Effector memory CD4-positive, alpha-beta T cell (primary cell): ENCODE measurements around the gene DUOXA2.

ENCODE experiments used
- DNase-seq, 3 donors: peaks; one replicate each; pipeline ENCODE4 v3.0.0-alpha.2; 2020
- H3K27ac ChIP-seq: 2 replicates; pipeline ENCODE4 v1.7.0; 2013; ENCODE audit warnings: mild to moderate bottlenecking, low read length, moderate library complexity; ENCODE audit not compliant: insufficient read depth, poor library complexity, severe bottlenecking
- H3K27me3 ChIP-seq: replicated peaks from 2 replicates; pipeline ENCODE4 v1.7.0; 2013; ENCODE audit warnings: mild to moderate bottlenecking, low read length; ENCODE audit not compliant: insufficient read depth, control insufficient read depth, poor library complexity, severe bottlenecking
- H3K36me3 ChIP-seq: 2 replicates; pipeline ENCODE4 v1.7.0; 2013; ENCODE audit warnings: mild to moderate bottlenecking, low read length, moderate library complexity; ENCODE audit not compliant: control insufficient read depth, insufficient read depth
- H3K4me1 ChIP-seq: 2 replicates; pipeline ENCODE4 v1.7.0; 2013; ENCODE audit warnings: low read length, mild to moderate bottlenecking; ENCODE audit not compliant: control insufficient read depth, insufficient read depth, poor library complexity, severe bottlenecking
- H3K4me3 ChIP-seq: 2 replicates; pipeline ENCODE4 v1.7.0; 2013; ENCODE audit warnings: low read length, low read depth, mild to moderate bottlenecking; ENCODE audit not compliant: insufficient read depth, poor library complexity, severe bottlenecking
- H3K9me3 ChIP-seq: 2 replicates; pipeline ENCODE4 v1.7.0; 2013; ENCODE audit warnings: mild to moderate bottlenecking, low read length, moderate library complexity; ENCODE audit not compliant: control insufficient read depth

DUOXA2 gene

DNA sequence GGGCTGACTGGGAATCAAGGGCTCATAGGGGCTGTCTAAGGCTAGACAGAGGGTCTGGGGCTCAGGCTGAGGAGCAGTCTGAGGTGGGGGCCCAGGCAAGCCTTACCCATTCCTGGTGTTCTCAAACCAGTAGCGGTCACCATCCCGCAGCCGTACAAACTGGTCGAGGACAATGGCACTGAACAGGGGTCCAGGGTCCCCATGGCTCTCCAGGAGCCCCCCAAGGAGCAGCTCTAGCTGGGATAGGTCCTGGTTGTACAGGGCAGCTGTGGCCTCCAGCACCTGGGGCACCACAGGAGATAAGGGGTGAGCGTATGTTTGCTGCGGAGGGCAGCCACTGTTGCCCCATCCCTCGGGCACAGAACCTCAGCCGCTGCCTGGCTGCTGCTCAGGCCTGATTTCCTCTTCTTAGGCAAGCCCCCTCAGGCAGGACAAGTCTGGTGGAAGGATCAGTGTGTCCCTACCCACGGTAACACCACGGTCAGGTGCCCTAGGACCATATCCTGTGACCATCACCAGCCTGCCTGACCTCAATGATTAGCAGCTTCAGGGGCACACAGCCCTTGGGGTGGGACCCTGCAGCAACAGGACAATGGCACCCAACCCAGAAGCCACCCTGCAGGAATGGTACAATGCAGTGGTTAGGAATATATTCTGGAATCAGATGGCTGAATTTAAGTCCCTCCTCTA is 6.0 kb upstream of the DUOXA2 start:
- Histone ChIP-seq H3K27me3 (peaks cover 29% of the 10 kb centered on the region), H3K4me1 (peaks cover 12% of the 10 kb centered on the region), H3K4me3 (no peak overlapping the region), H3K27ac (no peak overlapping the region), H3K36me3 (no peaks in the 10 kb centered on the region), H3K9me3 (no peaks in the 10 kb centered on the region)
- DNase-seq, result no peak

DNA sequence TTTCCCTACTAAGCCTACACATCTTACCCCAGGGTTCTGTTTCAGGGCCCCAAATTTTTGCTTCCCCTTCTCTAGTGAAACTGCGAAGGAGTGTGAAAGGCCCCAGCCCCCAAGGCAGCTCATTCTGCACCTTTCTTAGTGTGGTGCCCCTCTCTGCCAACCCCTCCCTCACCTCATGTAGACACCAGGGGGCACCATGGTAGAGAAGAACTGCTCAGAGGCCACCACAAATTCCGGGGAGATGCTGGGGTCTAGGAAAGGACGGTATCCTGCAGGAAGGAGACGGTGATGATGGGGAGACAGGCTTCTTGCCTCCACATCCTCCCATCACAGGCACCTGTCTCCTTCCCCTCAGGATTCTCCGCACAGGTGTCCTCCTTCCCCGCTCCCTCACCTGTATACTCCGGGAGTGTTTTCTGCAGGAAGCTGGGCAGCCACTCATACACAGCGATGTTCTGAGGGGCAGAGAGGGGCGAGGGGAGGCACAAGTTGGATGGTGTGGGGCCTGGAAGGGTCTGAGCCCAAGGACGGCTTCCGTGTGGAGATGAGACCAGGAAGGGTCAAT is 3.8 kb upstream of the DUOXA2 start:
- Histone ChIP-seq H3K4me1 (peaks cover 23% of the 10 kb centered on the region), H3K27me3 (peaks cover 45% of the 10 kb centered on the region), H3K9me3 (no peaks in the 10 kb centered on the region), H3K36me3 (no peaks in the 10 kb centered on the region), H3K27ac (no peak overlapping the region), H3K4me3 (no peak overlapping the region)
- no peak for DNase-seq

DNA sequence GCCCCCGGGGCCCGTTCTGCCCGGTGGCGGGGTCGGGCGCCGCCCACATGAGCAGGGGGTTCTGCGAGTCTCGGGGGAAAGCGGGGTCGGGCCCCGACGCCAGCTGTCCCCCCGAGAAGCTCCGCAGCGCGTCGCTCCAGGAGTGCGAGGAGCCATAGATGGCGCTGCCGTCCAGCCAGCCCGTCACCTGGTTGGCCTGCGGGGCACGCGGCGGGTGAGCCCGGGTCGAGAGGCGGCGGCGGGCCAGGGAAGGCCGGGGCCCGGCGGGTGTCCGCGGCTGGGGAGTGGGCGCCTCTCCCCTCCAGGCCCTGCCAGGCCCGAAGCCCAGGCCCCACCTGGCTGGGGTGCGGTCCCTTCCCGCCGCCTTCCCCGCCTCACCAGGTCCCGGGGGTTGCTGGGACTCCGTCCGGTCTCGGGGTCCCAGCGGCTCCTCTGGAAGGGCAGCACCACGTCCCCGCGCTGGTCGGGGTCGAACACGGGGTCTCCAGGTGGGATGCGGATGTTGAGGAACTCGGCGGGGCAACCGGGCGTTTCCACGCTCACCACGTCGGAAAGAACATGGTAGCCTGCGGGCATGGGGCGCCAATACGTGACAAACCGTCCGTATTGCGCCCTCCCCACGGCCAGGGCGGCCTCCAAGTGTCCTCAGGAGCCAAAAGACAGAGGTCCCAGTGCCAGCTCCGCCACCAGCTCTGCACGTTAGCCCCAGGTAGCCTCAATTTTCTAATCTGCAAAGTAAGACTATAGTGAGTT is 2.6 kb upstream of the DUOXA2 start:
- no peak for DNase-seq
- Histone ChIP-seq H3K4me1 (peaks cover 30% of the 10 kb centered on the region), H3K9me3 (no peaks in the 10 kb centered on the region), H3K4me3 (no peak overlapping the region), H3K27ac (no peak overlapping the region), H3K36me3 (no peaks in the 10 kb centered on the region), H3K27me3 (peaks cover 51% of the 10 kb centered on the region)

DNA sequence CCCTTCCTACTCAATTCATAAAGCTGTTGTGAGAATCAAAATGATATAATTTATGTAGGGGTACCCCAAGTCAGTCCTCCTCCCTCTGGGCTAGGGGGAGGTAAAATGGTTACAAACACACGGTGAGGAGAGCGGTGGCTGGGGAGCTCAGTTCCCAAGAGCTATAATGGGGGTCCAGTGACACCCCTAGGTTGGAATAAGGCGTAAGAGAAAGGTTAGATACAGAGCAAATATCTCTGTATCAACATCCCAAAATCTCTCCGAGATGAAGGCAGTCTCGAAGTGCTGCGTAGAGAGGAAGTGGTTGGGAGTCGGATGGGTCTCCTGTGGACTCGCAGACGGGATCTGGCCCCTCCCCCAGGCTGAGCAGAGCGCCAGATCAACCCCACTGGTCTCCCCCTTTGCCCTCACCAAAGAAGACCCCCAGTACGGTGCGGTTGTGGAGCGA is 2.0 kb upstream of the DUOXA2 start:
- DNase-seq, result no peak
- Histone ChIP-seq H3K27me3 (peaks cover 57% of the 10 kb centered on the region), H3K4me3 (peak overlapping the region; percentile 35)

DNA sequence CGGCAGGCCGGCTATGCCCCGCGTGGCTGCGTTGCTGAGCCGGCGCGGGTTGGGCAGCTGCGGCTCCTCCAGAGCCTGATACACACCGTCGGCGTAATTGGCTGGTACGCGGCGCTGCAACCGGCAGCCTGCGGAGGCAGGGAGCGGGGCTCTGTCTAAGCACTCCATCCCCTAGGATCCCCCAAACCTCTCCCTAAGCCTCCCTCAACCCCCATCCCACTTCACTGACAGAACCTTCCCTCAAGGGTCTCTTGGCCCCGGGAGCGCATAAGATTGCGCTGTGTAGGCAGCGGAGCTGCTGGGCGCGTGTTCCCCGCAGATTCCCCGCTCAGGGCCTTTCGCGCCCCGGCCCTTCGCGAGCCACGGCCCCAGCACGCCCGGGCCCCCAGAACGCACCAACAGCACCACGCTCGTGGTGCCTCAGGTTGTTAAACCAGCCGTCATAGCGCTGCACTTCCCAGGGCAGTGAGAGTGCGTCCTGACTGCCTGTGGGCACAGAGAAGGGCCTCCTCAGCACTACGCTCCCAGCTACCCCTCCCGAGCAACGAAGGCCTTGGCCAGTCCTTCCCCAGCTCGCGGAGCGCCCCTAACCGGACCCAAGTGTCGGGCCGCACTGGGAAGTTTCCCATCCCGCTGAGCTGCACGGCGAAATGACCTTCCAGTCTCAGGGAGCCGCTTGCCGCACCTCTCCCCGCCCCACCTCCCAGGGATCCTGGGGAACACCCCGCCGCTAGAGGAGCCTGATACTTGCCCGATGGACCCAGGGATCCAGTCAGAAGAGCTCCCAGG is 1.3 kb upstream of the DUOXA2 start:
- DNase-seq, result no peak
- Histone ChIP-seq H3K9me3 (no peaks in the 10 kb centered on the region), H3K4me1 (peaks cover 41% of the 10 kb centered on the region), H3K4me3 (peak overlapping the region; percentile 35), H3K27ac (no peak overlapping the region), H3K27me3 (peaks cover 63% of the 10 kb centered on the region), H3K36me3 (no peaks in the 10 kb centered on the region)

More for the DNA sequence above, 2.0 kb upstream of the DUOXA2 start:
- no peaks in the 10 kb centered on the region for H3K36me3 ChIP-seq
- H3K9me3 ChIP-seq, result no peaks in the 10 kb centered on the region
- peaks cover 36% of the 10 kb centered on the region for H3K4me1 ChIP-seq
- H3K27ac ChIP-seq, result no peak overlapping the region

DNA sequence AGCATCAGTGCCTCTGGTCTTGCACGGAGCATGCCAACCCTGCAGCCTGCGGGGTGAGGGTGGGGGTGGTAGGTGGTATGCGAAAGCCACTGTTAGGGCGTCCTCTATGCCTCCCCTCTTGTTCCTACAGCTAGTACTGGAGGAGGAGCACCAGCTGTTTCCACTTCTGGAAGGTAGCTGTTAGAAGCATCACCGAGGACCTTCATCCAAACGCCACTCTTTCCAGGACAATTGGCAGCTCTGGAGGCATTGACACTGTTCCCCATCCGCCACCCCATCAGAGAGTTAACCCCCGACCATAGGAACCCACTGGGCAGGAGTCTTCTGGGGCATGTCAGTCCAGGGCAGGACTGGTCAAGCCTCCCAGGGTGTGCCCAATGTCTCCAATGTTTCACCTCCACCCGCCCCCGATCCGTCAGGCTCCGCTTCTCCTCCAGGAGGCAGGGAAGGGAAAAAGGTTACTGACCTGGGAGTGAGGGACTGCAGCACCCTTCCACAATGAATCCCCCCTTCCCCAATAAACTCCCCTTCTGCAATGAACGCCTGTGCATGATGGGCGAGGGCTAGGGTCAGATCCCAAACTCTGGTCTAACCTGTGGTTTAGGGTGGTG is 641 bp upstream of the DUOXA2 start:
- Histone ChIP-seq H3K27me3 (peaks cover 68% of the 10 kb centered on the region), H3K36me3 (no peaks in the 10 kb centered on the region), H3K4me1 (peaks cover 46% of the 10 kb centered on the region), H3K27ac (no peak overlapping the region), H3K9me3 (no peaks in the 10 kb centered on the region), H3K4me3 (no peak overlapping the region)
- DNase-seq, result no peak

DNA sequence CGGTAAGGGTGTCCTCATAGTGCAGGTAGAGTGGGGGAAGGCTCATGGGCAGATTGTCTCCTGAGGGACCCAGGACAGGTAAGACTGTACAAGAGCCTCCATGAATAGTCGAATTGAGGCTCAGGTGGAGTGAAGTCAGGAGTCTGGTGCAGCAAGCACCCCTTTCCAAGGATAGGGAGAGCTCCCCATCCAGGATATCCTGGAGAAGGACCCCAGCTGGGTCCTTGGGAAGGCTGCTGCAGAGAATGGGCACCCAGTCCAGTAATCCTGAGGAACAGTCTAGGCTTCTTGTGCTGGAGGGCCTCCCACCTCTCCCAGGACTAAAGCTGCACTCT is 592 bp downstream of the DUOXA2 start:
- DNase-seq, result no peak
- no peaks in the 10 kb centered on the region for H3K36me3 ChIP-seq
- no peak overlapping the region for H3K27ac ChIP-seq
- no peaks in the 10 kb centered on the region for H3K9me3 ChIP-seq
- peaks cover 46% of the 10 kb centered on the region for H3K4me1 ChIP-seq
- peaks cover 64% of the 10 kb centered on the region for H3K27me3 ChIP-seq
- H3K4me3 ChIP-seq, result no peak overlapping the region

DNA sequence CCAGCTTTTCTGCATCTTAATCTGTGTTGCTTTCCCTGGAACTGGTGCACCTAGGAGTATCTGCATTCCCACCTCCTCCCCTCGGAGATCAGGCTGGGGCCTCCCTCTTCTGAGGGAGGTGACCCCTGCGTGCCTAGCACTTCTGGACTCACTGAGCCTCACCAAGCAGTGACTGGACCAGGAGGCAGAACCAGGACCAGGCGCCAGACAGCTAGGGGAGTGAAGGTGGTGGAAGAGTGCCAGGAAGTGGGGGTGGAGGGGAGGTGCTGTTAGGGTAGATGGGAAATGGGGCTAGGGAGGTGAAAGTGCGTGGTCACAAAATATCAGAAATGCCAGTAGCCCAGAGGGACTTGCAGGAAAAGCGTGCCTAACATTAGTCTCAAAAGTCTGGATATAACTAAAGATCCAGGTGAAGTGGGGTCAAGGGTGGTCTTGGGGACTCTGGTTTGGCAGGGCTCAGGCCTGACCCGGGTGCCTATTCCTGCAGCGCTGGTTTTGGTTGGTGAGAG is 1.2 kb downstream of the DUOXA2 start:
- no peaks in the 10 kb centered on the region for H3K9me3 ChIP-seq
- no peak overlapping the region for H3K4me3 ChIP-seq
- DNase-seq, result no peak
- no peaks in the 10 kb centered on the region for H3K36me3 ChIP-seq
- peaks cover 46% of the 10 kb centered on the region for H3K4me1 ChIP-seq
- H3K27ac ChIP-seq, result no peak overlapping the region
- H3K27me3 ChIP-seq, result peaks cover 57% of the 10 kb centered on the region

DNA sequence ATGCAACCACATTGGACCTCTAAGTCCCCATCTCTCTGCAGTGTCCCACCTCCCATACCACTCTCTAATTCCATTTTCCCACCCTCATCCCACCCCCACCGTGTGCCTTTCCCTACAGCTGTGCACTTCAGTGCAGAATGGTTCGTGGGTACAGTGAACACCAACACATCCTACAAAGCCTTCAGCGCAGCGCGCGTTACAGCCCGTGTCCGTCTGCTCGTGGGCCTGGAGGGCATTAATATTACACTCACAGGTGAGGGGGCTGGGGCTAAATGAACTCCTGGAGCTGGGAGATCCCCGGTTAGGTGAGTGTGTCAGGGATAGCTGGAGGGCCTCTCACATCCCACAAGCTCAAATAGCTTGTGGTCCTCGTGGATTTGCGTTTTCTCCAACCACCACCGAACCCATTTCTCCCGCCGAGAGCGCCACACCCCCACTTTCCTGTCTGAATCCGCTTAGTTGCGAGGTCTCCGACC is 1.9 kb downstream of the DUOXA2 start:
- H3K9me3 ChIP-seq, result no peaks in the 10 kb centered on the region
- DNase-seq, result no peak
- H3K36me3 ChIP-seq, result no peaks in the 10 kb centered on the region
- peak overlapping the region; percentile 13 for H3K4me3 ChIP-seq
- H3K27me3 ChIP-seq, result peaks cover 62% of the 10 kb centered on the region
- H3K27ac ChIP-seq, result no peak overlapping the region
- peaks cover 46% of the 10 kb centered on the region for H3K4me1 ChIP-seq
